Kidney epithelial cell (primary cell): ENCODE results near the gene TMC8. TPM values are rescaled to one million over a fixed set of nuclear protein-coding genes. Genes with fewer than 3 reads are reported as not detected.
"Not testable (repeated sequence)": the region's sequence is repeated elsewhere in the genome, so short reads cannot be mapped to it uniquely, and the experiment has no call there.

Source experiments
- DNase-seq: peaks from one replicate; pipeline ENCODE4 v3.0.0-alpha.2; 2010; ENCODE audit warnings: low read depth
- H3K27me3 ChIP-seq: 2 replicates; pipeline ENCODE4 v1.6.0; 2011; ENCODE audit warnings: low read length; ENCODE audit not compliant: control insufficient read depth, insufficient read depth
- H3K36me3 ChIP-seq: 2 replicates; pipeline ENCODE4 v1.5.1; 2011; ENCODE audit warnings: low read length; ENCODE audit not compliant: control insufficient read depth, insufficient read depth
- H3K4me3 ChIP-seq: 2 replicates; pipeline ENCODE4 v1.5.1; 2011; ENCODE audit warnings: low read depth, mild to moderate bottlenecking, control low read depth, low read length
- total RNA-seq: library from RNA; depleted of rRNA; stranded (reverse); fragments of >200 nt; gene quantifications from 2 replicates; pipeline ENCODE4 v1.2.3, GENCODE V29; 2015
- TF ChIP-seq, protein P1 (sequence below): IDR thresholded peaks from 2 replicates; pipeline ENCODE4 v1.5.1; 2011; ENCODE audit warnings: mild to moderate bottlenecking, moderate library complexity, low read length, control low read depth, inconsistent platforms; ENCODE audit not compliant: insufficient read depth, poor library complexity, severe bottlenecking

The TMC8 gene
- total RNA-seq, 1 donor from 2014 or later = 6.4 TPM

DNA sequence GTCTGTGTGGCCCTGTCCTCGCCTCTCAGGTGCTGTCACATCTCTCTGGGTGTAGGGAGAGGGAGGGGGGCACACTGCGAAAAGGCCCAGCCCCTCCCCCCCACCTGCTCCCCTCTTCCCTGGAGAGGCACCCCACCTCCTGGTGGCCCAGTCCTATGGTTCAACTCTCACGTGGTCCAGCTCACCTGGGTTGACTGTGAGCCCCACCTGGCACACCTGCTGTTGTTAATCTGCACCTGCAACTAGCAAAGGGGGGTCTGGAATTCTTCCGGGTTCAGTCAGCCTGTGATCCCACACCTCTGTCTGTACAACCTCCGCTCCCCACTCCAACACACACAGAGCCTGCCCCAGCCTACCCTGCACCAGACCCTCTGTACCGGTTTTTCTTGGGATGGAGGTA lies 35.8 kb downstream of the TMC8 start:
- TF ChIP-seq, protein P1, sequence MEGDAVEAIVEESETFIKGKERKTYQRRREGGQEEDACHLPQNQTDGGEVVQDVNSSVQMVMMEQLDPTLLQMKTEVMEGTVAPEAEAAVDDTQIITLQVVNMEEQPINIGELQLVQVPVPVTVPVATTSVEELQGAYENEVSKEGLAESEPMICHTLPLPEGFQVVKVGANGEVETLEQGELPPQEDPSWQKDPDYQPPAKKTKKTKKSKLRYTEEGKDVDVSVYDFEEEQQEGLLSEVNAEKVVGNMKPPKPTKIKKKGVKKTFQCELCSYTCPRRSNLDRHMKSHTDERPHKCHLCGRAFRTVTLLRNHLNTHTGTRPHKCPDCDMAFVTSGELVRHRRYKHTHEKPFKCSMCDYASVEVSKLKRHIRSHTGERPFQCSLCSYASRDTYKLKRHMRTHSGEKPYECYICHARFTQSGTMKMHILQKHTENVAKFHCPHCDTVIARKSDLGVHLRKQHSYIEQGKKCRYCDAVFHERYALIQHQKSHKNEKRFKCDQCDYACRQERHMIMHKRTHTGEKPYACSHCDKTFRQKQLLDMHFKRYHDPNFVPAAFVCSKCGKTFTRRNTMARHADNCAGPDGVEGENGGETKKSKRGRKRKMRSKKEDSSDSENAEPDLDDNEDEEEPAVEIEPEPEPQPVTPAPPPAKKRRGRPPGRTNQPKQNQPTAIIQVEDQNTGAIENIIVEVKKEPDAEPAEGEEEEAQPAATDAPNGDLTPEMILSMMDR = no peak
- H3K4me3 ChIP-seq = no peak overlapping the region
- H3K27me3 ChIP-seq = no peaks in the 10 kb centered on the region
- H3K36me3 ChIP-seq = no peaks in the 10 kb centered on the region
- DNase-seq = no peak

DNA sequence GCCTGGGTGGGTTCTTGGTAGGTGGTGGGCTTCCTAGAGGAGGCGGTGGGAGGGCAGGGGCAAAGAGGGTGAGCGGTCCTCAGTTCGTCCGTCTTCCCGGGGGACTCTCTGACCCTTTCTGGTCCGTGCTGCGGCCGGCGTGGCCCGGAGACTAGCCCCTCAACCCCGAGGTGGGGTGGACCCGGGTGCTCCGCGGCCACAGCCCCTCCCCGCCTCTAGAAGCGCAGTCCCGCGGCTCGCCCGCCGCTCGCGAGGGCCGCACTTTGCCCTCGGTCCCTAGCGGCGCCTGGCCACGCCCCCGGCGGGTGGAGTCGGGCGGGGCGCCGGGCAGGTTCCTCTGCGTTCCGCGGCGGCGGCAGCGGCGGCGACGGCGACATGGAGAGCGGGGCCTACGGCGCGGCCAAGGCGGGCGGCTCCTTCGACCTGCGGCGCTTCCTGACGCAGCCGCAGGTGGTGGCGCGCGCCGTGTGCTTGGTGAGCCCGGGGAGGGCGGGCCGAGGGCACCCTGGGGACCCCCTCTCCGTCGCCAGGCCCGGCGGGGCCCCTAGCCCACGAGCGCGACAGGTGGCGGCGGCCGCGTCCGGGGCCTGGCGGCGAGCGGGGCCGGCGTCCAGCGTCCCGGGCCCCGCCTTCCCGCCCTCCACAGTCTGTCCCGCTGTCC lies 37.8 kb downstream of the TMC8 start, which contains the start of gene SYNGR2:
SYNGR2 (plus strand) TSS at position 340 of the 661 bp plus-strand sequence; CDS start at position 376, 36 bp downstream.
- TF ChIP-seq, protein P1 = no peak
- no peaks in the 10 kb centered on the region for H3K27me3 ChIP-seq
- H3K4me3 ChIP-seq = peak within 1 kb of the TSS; percentile 73
- no peak for DNase-seq
- H3K36me3 ChIP-seq = no peaks in the 10 kb centered on the region

DNA sequence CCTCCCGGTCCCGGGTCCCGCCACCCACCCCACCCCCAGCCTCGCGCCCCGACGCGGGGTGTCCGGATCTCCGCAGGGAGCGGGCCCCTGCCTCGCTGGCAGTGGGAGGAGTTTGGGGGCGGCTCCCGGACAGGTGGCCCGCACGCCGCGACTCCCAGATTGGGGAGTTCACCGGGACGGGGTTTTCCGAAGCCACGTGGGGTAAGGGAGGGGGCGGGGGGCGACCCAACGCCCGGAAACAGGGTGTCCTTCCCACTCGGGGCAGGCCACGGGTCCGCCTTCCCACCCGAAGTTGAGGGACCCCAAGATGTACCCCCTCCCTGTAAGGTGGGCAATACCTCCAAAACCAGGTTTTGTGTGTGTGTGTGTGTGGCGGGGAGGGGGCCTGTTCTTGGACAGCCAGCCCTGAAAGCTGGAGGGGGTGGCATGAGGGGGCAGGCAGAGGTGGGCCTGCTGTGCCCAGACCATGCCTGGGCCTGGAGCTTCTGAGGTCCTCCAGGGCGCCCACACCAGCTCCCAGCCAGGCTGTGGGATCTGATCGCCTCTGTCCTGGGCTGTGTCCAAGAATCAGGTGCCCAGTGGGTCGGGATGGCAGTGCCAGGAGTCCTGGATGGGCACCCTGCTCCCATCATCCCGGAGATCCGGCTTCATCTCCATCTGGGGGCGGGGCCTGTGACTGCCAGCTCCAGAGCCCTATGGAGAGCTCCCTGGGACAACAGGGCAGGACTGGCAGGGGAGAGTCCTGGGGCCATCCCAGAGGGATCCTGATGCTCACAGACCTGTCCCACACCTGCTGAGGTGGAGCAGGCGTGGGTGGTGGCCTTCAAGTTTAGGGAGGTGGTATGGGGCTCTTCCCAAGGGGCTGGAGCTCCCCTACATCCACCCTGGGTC lies 38.6 kb downstream of the TMC8 start:
- no peaks in the 10 kb centered on the region for H3K36me3 ChIP-seq
- TF ChIP-seq, protein P1 = no peak
- H3K4me3 ChIP-seq = peak overlapping the region; percentile 73
- no peak for DNase-seq
- H3K27me3 ChIP-seq = no peaks in the 10 kb centered on the region

DNA sequence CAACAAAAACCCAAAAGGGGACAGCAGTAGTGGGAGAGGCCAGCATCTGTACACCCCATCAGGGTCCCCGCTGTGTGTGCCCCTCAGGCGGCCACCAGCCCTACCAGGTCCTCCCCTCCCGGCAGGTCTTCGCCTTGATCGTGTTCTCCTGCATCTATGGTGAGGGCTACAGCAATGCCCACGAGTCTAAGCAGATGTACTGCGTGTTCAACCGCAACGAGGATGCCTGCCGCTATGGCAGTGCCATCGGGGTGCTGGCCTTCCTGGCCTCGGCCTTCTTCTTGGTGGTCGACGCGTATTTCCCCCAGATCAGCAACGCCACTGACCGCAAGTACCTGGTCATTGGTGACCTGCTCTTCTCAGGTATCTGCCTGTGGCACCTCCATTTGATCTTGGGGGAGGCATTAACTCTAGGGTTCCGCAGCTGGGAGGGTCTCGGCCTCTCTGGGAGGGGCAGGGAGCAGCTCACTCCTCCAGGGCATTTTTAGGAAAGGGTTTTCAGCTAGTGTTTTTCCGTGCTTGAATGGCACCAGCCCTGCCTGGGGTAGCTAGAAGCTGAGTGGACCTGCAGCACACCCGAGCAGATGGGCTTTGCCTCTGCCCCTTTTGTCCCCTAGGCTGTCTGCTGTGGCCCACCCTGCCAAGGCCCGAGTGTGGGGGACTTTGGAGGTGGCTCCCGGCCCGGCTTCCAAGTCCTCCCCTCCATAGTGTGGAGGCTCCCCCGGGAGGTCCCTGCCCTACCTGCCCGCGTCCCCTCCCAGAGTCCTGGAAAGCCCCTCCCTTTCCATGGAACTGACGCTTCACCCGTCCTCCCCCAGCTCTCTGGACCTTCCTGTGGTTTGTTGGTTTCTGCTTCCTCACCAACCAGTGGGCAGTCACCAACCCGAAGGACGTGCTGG lies 40.4 kb downstream of the TMC8 start:
- H3K27me3 ChIP-seq = no peaks in the 10 kb centered on the region
- no peak overlapping the region for H3K4me3 ChIP-seq
- no peak for DNase-seq
- peaks cover 2% of the 10 kb centered on the region for H3K36me3 ChIP-seq
- TF ChIP-seq, protein P1 = no peak

DNA sequence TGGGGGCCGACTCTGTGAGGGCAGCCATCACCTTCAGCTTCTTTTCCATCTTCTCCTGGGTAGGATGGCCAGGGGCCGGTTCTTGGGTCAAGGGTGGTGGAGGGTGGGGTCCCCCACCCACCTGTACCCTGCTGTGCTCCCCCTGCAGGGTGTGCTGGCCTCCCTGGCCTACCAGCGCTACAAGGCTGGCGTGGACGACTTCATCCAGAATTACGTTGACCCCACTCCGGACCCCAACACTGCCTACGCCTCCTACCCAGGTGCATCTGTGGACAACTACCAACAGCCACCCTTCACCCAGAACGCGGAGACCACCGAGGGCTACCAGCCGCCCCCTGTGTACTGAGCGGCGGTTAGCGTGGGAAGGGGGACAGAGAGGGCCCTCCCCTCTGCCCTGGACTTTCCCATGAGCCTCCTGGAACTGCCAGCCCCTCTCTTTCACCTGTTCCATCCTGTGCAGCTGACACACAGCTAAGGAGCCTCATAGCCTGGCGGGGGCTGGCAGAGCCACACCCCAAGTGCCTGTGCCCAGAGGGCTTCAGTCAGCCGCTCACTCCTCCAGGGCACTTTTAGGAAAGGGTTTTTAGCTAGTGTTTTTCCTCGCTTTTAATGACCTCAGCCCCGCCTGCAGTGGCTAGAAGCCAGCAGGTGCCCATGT lies 41.1 kb downstream of the TMC8 start:
- not testable (repeated sequence) for H3K4me3 ChIP-seq, DNase-seq, H3K27me3 ChIP-seq, H3K36me3 ChIP-seq
